GM23338 (cell line): ENCODE data around the gene SCNN1B. TPM values are rescaled to one million over a fixed set of nuclear protein-coding genes. Genes with fewer than 3 reads are reported as not detected.

Source experiments
- ATAC-seq: fragments of 200-7000 bp; cut with Tn5 transposase; 3 replicates; pipeline ENCODE4 v1.9.1; 2020
- DNase-seq: peaks from one replicate; pipeline ENCODE4 v3.0.0-alpha.2; 2015; ENCODE audit warnings: low spot score
- H2AFZ ChIP-seq: fragments of 200-600 bp; sonication (generic); 2 replicates; pipeline ENCODE4 v1.8.0; 2016; ENCODE audit warnings: antibody characterized with exemption, mild to moderate bottlenecking, moderate library complexity
- H3F3A ChIP-seq: fragments of 200-600 bp; sonication (generic); replicated peaks from 2 replicates; pipeline ENCODE4 v1.8.0; 2017; ENCODE audit warnings: antibody characterized with exemption, mixed run types, low read depth
- H3K27ac ChIP-seq: fragments of 200-600 bp; sonication (generic); 2 replicates; pipeline ENCODE4 v1.6.1; 2016; ENCODE audit warnings: low read depth
- H3K27me3 ChIP-seq: fragments of 200-600 bp; sonication (generic); 2 replicates; pipeline ENCODE4 v1.8.0; 2016; ENCODE audit warnings: mild to moderate bottlenecking, mixed run types, moderate library complexity; ENCODE audit not compliant: insufficient read depth
- H3K36me3 ChIP-seq: fragments of 200-600 bp; sonication (generic); 2 replicates; pipeline ENCODE4 v1.8.0; 2016; ENCODE audit warnings: mild to moderate bottlenecking; ENCODE audit not compliant: insufficient read depth
- H3K4me1 ChIP-seq: fragments of 200-600 bp; sonication (generic); 2 replicates; pipeline ENCODE4 v1.8.0; 2016; ENCODE audit warnings: mild to moderate bottlenecking, moderate library complexity; ENCODE audit not compliant: insufficient read depth
- H3K4me2 ChIP-seq: fragments of 200-600 bp; sonication (generic); 2 replicates; pipeline ENCODE4 v1.7.1; 2017; ENCODE audit warnings: mixed run types
- H3K4me3 ChIP-seq: fragments of 200-600 bp; sonication (generic); 2 replicates; pipeline ENCODE4 v1.6.1; 2016; ENCODE audit warnings: mixed run types
- H3K79me2 ChIP-seq: fragments of 200-600 bp; sonication (generic); replicated peaks from 2 replicates; pipeline ENCODE4 v1.8.0; 2017; ENCODE audit warnings: mild to moderate bottlenecking; ENCODE audit not compliant: insufficient read depth
- H3K9me2 ChIP-seq: fragments of 200-600 bp; sonication (generic); 2 replicates; pipeline ENCODE4 v1.8.0; 2017; ENCODE audit not compliant: insufficient read depth
- H4K20me1 ChIP-seq: fragments of 200-600 bp; sonication (generic); replicated peaks from 2 replicates; pipeline ENCODE4 v1.8.0; 2017; ENCODE audit warnings: mild to moderate bottlenecking; ENCODE audit not compliant: insufficient read depth
- H3K27ac Mint-ChIP-seq: 2 replicates; pipeline ENCODE4 v1.8.0; 2020; ENCODE audit warnings: inconsistent platforms, mild to moderate bottlenecking, moderate library complexity, mixed read lengths
- H3K27me3 Mint-ChIP-seq: 3 replicates; pipeline ENCODE4 v1.8.0; 2022; ENCODE audit warnings: low read depth, mild to moderate bottlenecking, moderate library complexity, mixed read lengths, inconsistent platforms; ENCODE audit not compliant: insufficient read depth, poor library complexity
- H3K36me3 Mint-ChIP-seq: 3 replicates; pipeline ENCODE4 v1.8.0; 2021; ENCODE audit warnings: low read depth, mild to moderate bottlenecking, inconsistent platforms, moderate library complexity, mixed read lengths
- H3K4me1 Mint-ChIP-seq: 3 replicates; pipeline ENCODE4 v1.8.0; 2020; ENCODE audit warnings: mild to moderate bottlenecking, inconsistent platforms, mixed read lengths
- H3K4me3 Mint-ChIP-seq: 3 replicates; pipeline ENCODE4 v1.8.0; 2021; ENCODE audit warnings: moderate library complexity, mild to moderate bottlenecking, inconsistent platforms, mixed read lengths
- H3K9me3 Mint-ChIP-seq: 3 replicates; pipeline ENCODE4 v1.8.0; 2020; ENCODE audit warnings: moderate library complexity, mild to moderate bottlenecking, inconsistent platforms, mixed read lengths
- EZH2 ChIP-seq: fragments of 200-600 bp; sonication (generic); IDR thresholded peaks from one replicate; pipeline ENCODE4 v1.8.0; 2017; ENCODE audit warnings: antibody characterized with exemption, mild to moderate bottlenecking, low read depth; ENCODE audit not compliant: unreplicated experiment
- JUNB ChIP-seq: IDR thresholded peaks from one replicate; pipeline ENCODE4 v1.6.1; 2016; ENCODE audit warnings: antibody characterized with exemption; ENCODE audit not compliant: unreplicated experiment
- NANOG ChIP-seq: IDR thresholded peaks from 2 replicates; pipeline ENCODE4 v1.6.1; 2016; ENCODE audit warnings: antibody characterized with exemption, borderline replicate concordance
- POLR2AphosphoS5 ChIP-seq: IDR thresholded peaks from 2 replicates; pipeline ENCODE4 v1.6.1; 2016; ENCODE audit warnings: antibody characterized with exemption, low read depth
- ZNF331 ChIP-seq: fragments of 250-450 bp; sonication (Bioruptor Pico); IDR thresholded peaks from 2 replicates; pipeline ENCODE4 v1.5.0; 2020; ENCODE audit warnings: low read depth, mild to moderate bottlenecking, moderate library complexity
- polyA plus RNA-seq: library from polyadenylated mRNA; unstranded; fragments of >200 nt; fragmentation: Nextera tagmentation; extraction: Ambion mirVana; gene quantifications from 2 replicates; pipeline ENCODE4 v1.2.1, GENCODE V29; 2016
- total RNA-seq: library from RNA; depleted of rRNA; stranded (reverse); fragments of >200 nt; shearing (Covaris generic); gene quantifications from 2 replicates; pipeline ENCODE4 v1.2.3, GENCODE V29; 2014
- TF ChIP-seq, protein P1 (sequence below): fragments of 250-450 bp; sonication (Bioruptor Pico); IDR thresholded peaks from 2 replicates; pipeline ENCODE4 v1.5.0; 2020; ENCODE audit warnings: mild to moderate bottlenecking, moderate library complexity
- TF ChIP-seq, protein P2 (sequence below), 2 experiments: fragments of 200-600 bp in 1 of 2; sonication (generic) in 1 of 2; conservative IDR thresholded peaks; 2 replicates each; pipeline versions ENCODE4 v1.5.1 to v1.6.1; 2016 to 2017; ENCODE audit warnings: antibody characterized with exemption in 2 of 2, low read depth in 2 of 2, mild to moderate bottlenecking in 2 of 2, moderate library complexity in 1 of 2
- TF ChIP-seq, protein P3 (sequence below): IDR thresholded peaks from one replicate; pipeline ENCODE4 v1.6.1; 2018; ENCODE audit warnings: antibody characterized with exemption; ENCODE audit not compliant: unreplicated experiment

The SCNN1B gene
- total and polyA plus RNA-seq, 2 experiments from 2014 or later: 0.78 to 1.1 TPM

DNA sequence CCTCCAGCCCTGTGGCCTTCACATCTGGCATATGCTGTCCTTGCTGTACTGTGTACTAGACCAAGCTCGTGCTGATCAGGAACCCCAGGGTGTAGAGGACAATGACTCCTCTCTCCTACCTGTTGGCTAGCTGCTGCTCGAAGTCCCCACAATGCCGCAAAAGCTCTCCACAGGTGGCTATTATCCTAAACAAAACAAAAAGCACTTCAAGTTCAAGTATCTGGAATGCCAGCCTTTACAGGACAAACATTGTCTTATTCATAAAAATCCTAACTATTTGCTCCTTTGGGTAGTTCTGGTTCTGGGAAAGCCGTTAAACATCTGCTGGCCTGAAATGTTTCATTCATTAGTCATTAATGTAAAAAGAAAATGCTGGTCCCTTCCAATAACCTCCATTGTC lies 108.1 kb downstream of the SCNN1B start (continued):
- TF ChIP-seq, protein P1, sequence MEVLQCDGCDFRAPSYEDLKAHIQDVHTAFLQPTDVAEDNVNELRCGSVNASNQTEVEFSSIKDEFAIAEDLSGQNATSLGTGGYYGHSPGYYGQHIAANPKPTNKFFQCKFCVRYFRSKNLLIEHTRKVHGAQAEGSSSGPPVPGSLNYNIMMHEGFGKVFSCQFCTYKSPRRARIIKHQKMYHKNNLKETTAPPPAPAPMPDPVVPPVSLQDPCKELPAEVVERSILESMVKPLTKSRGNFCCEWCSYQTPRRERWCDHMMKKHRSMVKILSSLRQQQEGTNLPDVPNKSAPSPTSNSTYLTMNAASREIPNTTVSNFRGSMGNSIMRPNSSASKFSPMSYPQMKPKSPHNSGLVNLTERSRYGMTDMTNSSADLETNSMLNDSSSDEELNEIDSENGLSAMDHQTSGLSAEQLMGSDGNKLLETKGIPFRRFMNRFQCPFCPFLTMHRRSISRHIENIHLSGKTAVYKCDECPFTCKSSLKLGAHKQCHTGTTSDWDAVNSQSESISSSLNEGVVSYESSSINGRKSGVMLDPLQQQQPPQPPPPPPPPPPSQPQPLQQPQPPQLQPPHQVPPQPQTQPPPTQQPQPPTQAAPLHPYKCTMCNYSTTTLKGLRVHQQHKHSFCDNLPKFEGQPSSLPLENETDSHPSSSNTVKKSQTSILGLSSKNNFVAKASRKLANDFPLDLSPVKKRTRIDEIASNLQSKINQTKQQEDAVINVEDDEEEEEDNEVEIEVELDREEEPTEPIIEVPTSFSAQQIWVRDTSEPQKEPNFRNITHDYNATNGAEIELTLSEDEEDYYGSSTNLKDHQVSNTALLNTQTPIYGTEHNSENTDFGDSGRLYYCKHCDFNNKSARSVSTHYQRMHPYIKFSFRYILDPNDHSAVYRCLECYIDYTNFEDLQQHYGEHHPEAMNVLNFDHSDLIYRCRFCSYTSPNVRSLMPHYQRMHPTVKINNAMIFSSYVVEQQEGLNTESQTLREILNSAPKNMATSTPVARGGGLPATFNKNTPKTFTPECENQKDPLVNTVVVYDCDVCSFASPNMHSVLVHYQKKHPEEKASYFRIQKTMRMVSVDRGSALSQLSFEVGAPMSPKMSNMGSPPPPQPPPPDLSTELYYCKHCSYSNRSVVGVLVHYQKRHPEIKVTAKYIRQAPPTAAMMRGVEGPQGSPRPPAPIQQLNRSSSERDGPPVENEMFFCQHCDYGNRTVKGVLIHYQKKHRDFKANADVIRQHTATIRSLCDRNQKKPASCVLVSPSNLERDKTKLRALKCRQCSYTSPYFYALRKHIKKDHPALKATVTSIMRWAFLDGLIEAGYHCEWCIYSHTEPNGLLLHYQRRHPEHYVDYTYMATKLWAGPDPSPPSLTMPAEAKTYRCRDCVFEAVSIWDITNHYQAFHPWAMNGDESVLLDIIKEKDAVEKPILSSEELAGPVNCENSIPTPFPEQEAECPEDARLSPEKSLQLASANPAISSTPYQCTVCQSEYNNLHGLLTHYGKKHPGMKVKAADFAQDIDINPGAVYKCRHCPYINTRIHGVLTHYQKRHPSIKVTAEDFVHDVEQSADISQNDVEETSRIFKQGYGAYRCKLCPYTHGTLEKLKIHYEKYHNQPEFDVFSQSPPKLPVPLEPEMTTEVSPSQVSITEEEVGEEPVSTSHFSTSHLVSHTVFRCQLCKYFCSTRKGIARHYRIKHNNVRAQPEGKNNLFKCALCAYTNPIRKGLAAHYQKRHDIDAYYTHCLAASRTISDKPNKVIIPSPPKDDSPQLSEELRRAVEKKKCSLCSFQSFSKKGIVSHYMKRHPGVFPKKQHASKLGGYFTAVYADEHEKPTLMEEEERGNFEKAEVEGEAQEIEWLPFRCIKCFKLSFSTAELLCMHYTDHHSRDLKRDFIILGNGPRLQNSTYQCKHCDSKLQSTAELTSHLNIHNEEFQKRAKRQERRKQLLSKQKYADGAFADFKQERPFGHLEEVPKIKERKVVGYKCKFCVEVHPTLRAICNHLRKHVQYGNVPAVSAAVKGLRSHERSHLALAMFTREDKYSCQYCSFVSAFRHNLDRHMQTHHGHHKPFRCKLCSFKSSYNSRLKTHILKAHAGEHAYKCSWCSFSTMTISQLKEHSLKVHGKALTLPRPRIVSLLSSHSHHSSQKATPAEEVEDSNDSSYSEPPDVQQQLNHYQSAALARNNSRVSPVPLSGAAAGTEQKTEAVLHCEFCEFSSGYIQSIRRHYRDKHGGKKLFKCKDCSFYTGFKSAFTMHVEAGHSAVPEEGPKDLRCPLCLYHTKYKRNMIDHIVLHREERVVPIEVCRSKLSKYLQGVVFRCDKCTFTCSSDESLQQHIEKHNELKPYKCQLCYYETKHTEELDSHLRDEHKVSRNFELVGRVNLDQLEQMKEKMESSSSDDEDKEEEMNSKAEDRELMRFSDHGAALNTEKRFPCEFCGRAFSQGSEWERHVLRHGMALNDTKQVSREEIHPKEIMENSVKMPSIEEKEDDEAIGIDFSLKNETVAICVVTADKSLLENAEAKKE (CRISPR knock-in tag): no peak
- TF ChIP-seq, protein P2, sequence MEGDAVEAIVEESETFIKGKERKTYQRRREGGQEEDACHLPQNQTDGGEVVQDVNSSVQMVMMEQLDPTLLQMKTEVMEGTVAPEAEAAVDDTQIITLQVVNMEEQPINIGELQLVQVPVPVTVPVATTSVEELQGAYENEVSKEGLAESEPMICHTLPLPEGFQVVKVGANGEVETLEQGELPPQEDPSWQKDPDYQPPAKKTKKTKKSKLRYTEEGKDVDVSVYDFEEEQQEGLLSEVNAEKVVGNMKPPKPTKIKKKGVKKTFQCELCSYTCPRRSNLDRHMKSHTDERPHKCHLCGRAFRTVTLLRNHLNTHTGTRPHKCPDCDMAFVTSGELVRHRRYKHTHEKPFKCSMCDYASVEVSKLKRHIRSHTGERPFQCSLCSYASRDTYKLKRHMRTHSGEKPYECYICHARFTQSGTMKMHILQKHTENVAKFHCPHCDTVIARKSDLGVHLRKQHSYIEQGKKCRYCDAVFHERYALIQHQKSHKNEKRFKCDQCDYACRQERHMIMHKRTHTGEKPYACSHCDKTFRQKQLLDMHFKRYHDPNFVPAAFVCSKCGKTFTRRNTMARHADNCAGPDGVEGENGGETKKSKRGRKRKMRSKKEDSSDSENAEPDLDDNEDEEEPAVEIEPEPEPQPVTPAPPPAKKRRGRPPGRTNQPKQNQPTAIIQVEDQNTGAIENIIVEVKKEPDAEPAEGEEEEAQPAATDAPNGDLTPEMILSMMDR (conservative IDR thresholded peaks at IDR 0.05; ENCODE audit: low read depth in 2 of 2): no peak
- TF ChIP-seq ZNF331 (CRISPR knock-in tag): no peak

GRCh38 chr16:23414731-23415130 lies 112.6 kb downstream of the SCNN1B start:
- no peak overlapping the region for H3K27ac Mint-ChIP-seq
- no peak overlapping the region for H2AFZ ChIP-seq
- no peak overlapping the region for H3K4me2 ChIP-seq
- H3K79me2 ChIP-seq: no peaks in the 10 kb centered on the region
- H3K9me3 Mint-ChIP-seq: no peaks in the 10 kb centered on the region
- H3K4me1 Mint-ChIP-seq: peaks cover 7% of the 10 kb centered on the region
- H4K20me1 ChIP-seq: no peaks in the 10 kb centered on the region
- no peaks in the 10 kb centered on the region for H3K27me3 ChIP-seq
- no peak overlapping the region for H3K4me3 Mint-ChIP-seq
- no peak overlapping the region for H3K27ac ChIP-seq
- peaks cover 5% of the 10 kb centered on the region; the same call in 1 of the 2 replicates for H3K36me3 ChIP-seq
- peaks cover 14% of the 10 kb centered on the region for H3K36me3 Mint-ChIP-seq
- no peak overlapping the region for H3K4me3 ChIP-seq
- H3K27me3 Mint-ChIP-seq: peaks cover 4% of the 10 kb centered on the region
- H3K4me1 ChIP-seq: peaks cover 6% of the 10 kb centered on the region
- H3K9me2 ChIP-seq: no peaks in the 10 kb centered on the region
- ATAC-seq (no peak), DNase-seq (no peak)
- 0 out of 2 replicates have a peak, but pooled peaks cover 4% of the 10 kb centered on the region for H3F3A ChIP-seq
- TF ChIP-seq POLR2AphosphoS5 (no peak), NANOG (no peak), EZH2 (no peak), JUNB (no peak)
- TF ChIP-seq, protein P3, sequence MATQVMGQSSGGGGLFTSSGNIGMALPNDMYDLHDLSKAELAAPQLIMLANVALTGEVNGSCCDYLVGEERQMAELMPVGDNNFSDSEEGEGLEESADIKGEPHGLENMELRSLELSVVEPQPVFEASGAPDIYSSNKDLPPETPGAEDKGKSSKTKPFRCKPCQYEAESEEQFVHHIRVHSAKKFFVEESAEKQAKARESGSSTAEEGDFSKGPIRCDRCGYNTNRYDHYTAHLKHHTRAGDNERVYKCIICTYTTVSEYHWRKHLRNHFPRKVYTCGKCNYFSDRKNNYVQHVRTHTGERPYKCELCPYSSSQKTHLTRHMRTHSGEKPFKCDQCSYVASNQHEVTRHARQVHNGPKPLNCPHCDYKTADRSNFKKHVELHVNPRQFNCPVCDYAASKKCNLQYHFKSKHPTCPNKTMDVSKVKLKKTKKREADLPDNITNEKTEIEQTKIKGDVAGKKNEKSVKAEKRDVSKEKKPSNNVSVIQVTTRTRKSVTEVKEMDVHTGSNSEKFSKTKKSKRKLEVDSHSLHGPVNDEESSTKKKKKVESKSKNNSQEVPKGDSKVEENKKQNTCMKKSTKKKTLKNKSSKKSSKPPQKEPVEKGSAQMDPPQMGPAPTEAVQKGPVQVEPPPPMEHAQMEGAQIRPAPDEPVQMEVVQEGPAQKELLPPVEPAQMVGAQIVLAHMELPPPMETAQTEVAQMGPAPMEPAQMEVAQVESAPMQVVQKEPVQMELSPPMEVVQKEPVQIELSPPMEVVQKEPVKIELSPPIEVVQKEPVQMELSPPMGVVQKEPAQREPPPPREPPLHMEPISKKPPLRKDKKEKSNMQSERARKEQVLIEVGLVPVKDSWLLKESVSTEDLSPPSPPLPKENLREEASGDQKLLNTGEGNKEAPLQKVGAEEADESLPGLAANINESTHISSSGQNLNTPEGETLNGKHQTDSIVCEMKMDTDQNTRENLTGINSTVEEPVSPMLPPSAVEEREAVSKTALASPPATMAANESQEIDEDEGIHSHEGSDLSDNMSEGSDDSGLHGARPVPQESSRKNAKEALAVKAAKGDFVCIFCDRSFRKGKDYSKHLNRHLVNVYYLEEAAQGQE: no peak
